Trophoblast cell (in vitro differentiated cells and primary cell): ENCODE results near the gene PSMA2.

Experiments
- DNase-seq, 2 donors: peaks; one replicate each; pipeline ENCODE4 v3.0.0-alpha.2; 2016
- H2AFZ ChIP-seq: 2 replicates; pipeline ENCODE4 v1.6.1; 2013; ENCODE audit warnings: low read length, moderate library complexity, mild to moderate bottlenecking; ENCODE audit not compliant: insufficient read depth, poor library complexity
- H2AK5ac ChIP-seq: 2 replicates; pipeline ENCODE4 v1.6.1; 2013; ENCODE audit warnings: mild to moderate bottlenecking, low read length
- H2BK120ac ChIP-seq: 2 replicates; pipeline ENCODE4 v1.6.1; 2013; ENCODE audit warnings: low read length, mild to moderate bottlenecking, moderate library complexity; ENCODE audit not compliant: insufficient read depth, poor library complexity
- H2BK12ac ChIP-seq: 2 replicates; pipeline ENCODE4 v1.6.1; 2013; ENCODE audit warnings: mild to moderate bottlenecking, low read length, moderate library complexity
- H2BK5ac ChIP-seq: 2 replicates; pipeline ENCODE4 v1.6.1; 2013; ENCODE audit warnings: low read length, low read depth, moderate library complexity, mild to moderate bottlenecking; ENCODE audit not compliant: poor library complexity
- H3K14ac ChIP-seq: 2 replicates; pipeline ENCODE4 v1.6.1; 2013; ENCODE audit warnings: mild to moderate bottlenecking, low read length
- H3K18ac ChIP-seq: 2 replicates; pipeline ENCODE4 v1.6.1; 2013; ENCODE audit warnings: mild to moderate bottlenecking, low read length
- H3K23ac ChIP-seq: 2 replicates; pipeline ENCODE4 v1.6.1; 2013; ENCODE audit warnings: low read length
- H3K27ac ChIP-seq: 2 replicates; pipeline ENCODE4 v1.5.1; 2013; ENCODE audit warnings: low read depth, mild to moderate bottlenecking, inconsistent platforms, low read length, moderate library complexity
- H3K27me3 ChIP-seq: 2 replicates; pipeline ENCODE4 v1.6.1; 2013; ENCODE audit warnings: inconsistent platforms, mild to moderate bottlenecking, low read length, moderate library complexity; ENCODE audit not compliant: insufficient read depth
- H3K36me3 ChIP-seq, 2 experiments: 1 replicate in 1 of 2; 2 replicates in 1 of 2; pipeline ENCODE4 v1.6.1; 2013; ENCODE audit warnings: low read length in 2 of 2, mild to moderate bottlenecking in 2 of 2, moderate library complexity in 1 of 2; ENCODE audit not compliant: insufficient read depth in 2 of 2, control insufficient read depth in 1 of 2
- H3K4ac ChIP-seq: 2 replicates; pipeline ENCODE4 v1.6.1; 2013; ENCODE audit warnings: low read depth, mild to moderate bottlenecking, low read length, moderate library complexity
- H3K4me1 ChIP-seq, 2 experiments: 1 replicate in 1 of 2; 2 replicates in 1 of 2; pipeline ENCODE4 v1.6.1; 2013; ENCODE audit warnings: low read length in 2 of 2, mild to moderate bottlenecking in 2 of 2, moderate library complexity in 1 of 2; ENCODE audit not compliant: insufficient read depth in 2 of 2, control insufficient read depth in 1 of 2
- H3K4me2 ChIP-seq: 2 replicates; pipeline ENCODE4 v1.6.1; 2013; ENCODE audit warnings: inconsistent platforms, mild to moderate bottlenecking, low read length, moderate library complexity
- H3K4me3 ChIP-seq: 2 replicates; pipeline ENCODE4 v1.5.1; 2013; ENCODE audit warnings: mild to moderate bottlenecking, low read depth, low read length, inconsistent platforms
- H3K79me1 ChIP-seq: one replicate; pipeline ENCODE4 v1.6.1; 2013; ENCODE audit warnings: low read length
- H3K79me2 ChIP-seq: 2 replicates; pipeline ENCODE4 v1.6.1; 2013; ENCODE audit warnings: low read length, mild to moderate bottlenecking; ENCODE audit not compliant: control insufficient read depth, insufficient read depth, poor library complexity
- H3K9ac ChIP-seq: 2 replicates; pipeline ENCODE4 v1.6.1; 2013; ENCODE audit warnings: mild to moderate bottlenecking, low read length
- H3K9me3 ChIP-seq: 2 replicates; pipeline ENCODE4 v1.6.1; 2013; ENCODE audit warnings: low read depth, mild to moderate bottlenecking, control low read depth, inconsistent platforms, low read length; ENCODE audit not compliant: insufficient read depth
- H4K12ac ChIP-seq: 2 replicates; pipeline ENCODE4 v1.6.1; 2013; ENCODE audit warnings: low read depth, mild to moderate bottlenecking, low read length, moderate library complexity
- H4K8ac ChIP-seq: 2 replicates; pipeline ENCODE4 v1.6.1; 2013; ENCODE audit warnings: low read depth, mild to moderate bottlenecking, low read length, moderate library complexity
- H4K91ac ChIP-seq: one replicate; pipeline ENCODE4 v1.6.1; 2013; ENCODE audit warnings: low read depth, mild to moderate bottlenecking, low read length, moderate library complexity
- WGBS: extraction: QIAGEN DNeasy Blood & Tissue Kit; methylation state at CpG from one replicate; pipeline ENCODE4 v1.1.7; 2013; ENCODE audit warnings: missing lambda C conversion rate; ENCODE audit not compliant: insufficient read length, insufficient coverage; ENCODE audit errors: extremely low coverage; 5-methylcytosine and 5-hydroxymethylcytosine counted together

Gene PSMA2

GRCh38 chr7:42906181-42906580 lies 25.8 kb downstream of the PSMA2 start:
- no peak overlapping the region for H3K4me3 ChIP-seq
- H4K91ac ChIP-seq, result no peak overlapping the region
- no peak overlapping the region for H3K4me2 ChIP-seq
- no peak overlapping the region for H3K18ac ChIP-seq
- H3K4ac ChIP-seq, result no peak overlapping the region
- no peaks in the 10 kb centered on the region for H3K79me1 ChIP-seq
- no peak overlapping the region for H3K27ac ChIP-seq
- no peak overlapping the region for H3K14ac ChIP-seq
- H3K9ac ChIP-seq, result no peak overlapping the region
- H3K4me1 ChIP-seq, result peaks cover 0 to 2% of the 10 kb centered on the region in 2 experiments
- DNase-seq, result no peak
- WGBS, result no CpG with 5 or more reads among the region's 1 CpG
- H2BK5ac ChIP-seq, result no peak overlapping the region
- no peaks in the 10 kb centered on the region for H3K36me3 ChIP-seq
- H2BK12ac ChIP-seq, result no peak overlapping the region
- H3K79me2 ChIP-seq, result no peaks in the 10 kb centered on the region
- H2AK5ac ChIP-seq, result no peak overlapping the region
- H2BK120ac ChIP-seq, result no peak overlapping the region
- no peaks in the 10 kb centered on the region for H3K27me3 ChIP-seq
- no peak overlapping the region for H4K12ac ChIP-seq
- no peak overlapping the region for H2AFZ ChIP-seq
- H3K9me3 ChIP-seq, result no peaks in the 10 kb centered on the region
- H4K8ac ChIP-seq, result no peak overlapping the region
- no peak overlapping the region for H3K23ac ChIP-seq

- no peak overlapping the region for H3K4me3 ChIP-seq
- no peak overlapping the region for H3K18ac ChIP-seq
- no peak overlapping the region for H3K23ac ChIP-seq
- H2BK12ac ChIP-seq, result no peak overlapping the region
- no peak overlapping the region for H3K4me2 ChIP-seq
- H3K4me1 ChIP-seq, result no peaks in the 10 kb centered on the region
- no peaks in the 10 kb centered on the region for H3K9me3 ChIP-seq
- no peak overlapping the region for H3K14ac ChIP-seq
- H3K27ac ChIP-seq, result no peak overlapping the region
- H3K27me3 ChIP-seq, result no peaks in the 10 kb centered on the region
- no peak overlapping the region for H4K91ac ChIP-seq
- no peak overlapping the region for H4K12ac ChIP-seq
- no peak overlapping the region for H2AK5ac ChIP-seq
- DNase-seq, result no peak
- H2BK120ac ChIP-seq, result no peak overlapping the region
- no peak overlapping the region for H2BK5ac ChIP-seq
- no peak overlapping the region for H3K4ac ChIP-seq
- H4K8ac ChIP-seq, result no peak overlapping the region
- no peaks in the 10 kb centered on the region for H3K36me3 ChIP-seq
- no CpG with 5 or more reads among the region's 3 CpGs for WGBS
- H2AFZ ChIP-seq, result no peak overlapping the region
- H3K79me1 ChIP-seq, result no peaks in the 10 kb centered on the region
- no peak overlapping the region for H3K9ac ChIP-seq
- H3K79me2 ChIP-seq, result no peaks in the 10 kb centered on the region
These were observed 29.6 kb downstream of the PSMA2 start for GRCh38 chr7:42902331-42902730.

GRCh38 chr7:42900842-42901241 lies 31.1 kb downstream of the PSMA2 start:
- H4K12ac ChIP-seq, result no peak overlapping the region
- no peaks in the 10 kb centered on the region for H3K9me3 ChIP-seq
- H3K36me3 ChIP-seq, result no peaks in the 10 kb centered on the region
- no peak overlapping the region for H3K4ac ChIP-seq
- H2BK5ac ChIP-seq, result no peak overlapping the region
- H3K4me1 ChIP-seq, result no peaks in the 10 kb centered on the region
- no peaks in the 10 kb centered on the region for H3K27me3 ChIP-seq
- H3K4me2 ChIP-seq, result no peak overlapping the region
- no peak overlapping the region for H4K91ac ChIP-seq
- no peak overlapping the region for H3K27ac ChIP-seq
- H4K8ac ChIP-seq, result no peak overlapping the region
- H3K4me3 ChIP-seq, result no peak overlapping the region
- H2BK12ac ChIP-seq, result no peak overlapping the region
- no peak overlapping the region for H3K23ac ChIP-seq
- H3K18ac ChIP-seq, result no peak overlapping the region
- no peak overlapping the region for H2BK120ac ChIP-seq
- DNase-seq, result no peak
- H3K79me1 ChIP-seq, result no peaks in the 10 kb centered on the region
- H2AK5ac ChIP-seq, result no peak overlapping the region
- no peak overlapping the region for H3K9ac ChIP-seq
- no peak overlapping the region for H3K14ac ChIP-seq
- no peak overlapping the region for H2AFZ ChIP-seq
- no peaks in the 10 kb centered on the region for H3K79me2 ChIP-seq

GRCh38 chr7:42893346-42894240 lies 38.4 kb downstream of the PSMA2 start:
- no peak overlapping the region for H2AFZ ChIP-seq

More at GRCh38 chr7:42893346-42894240, 38.4 kb downstream of the PSMA2 start:
- Histone ChIP-seq H3K27me3 (no peaks in the 10 kb centered on the region), H4K8ac (no peak overlapping the region), H3K4ac (no peak overlapping the region), H3K9me3 (no peaks in the 10 kb centered on the region), H2BK5ac (no peak overlapping the region), H3K18ac (no peak overlapping the region), H3K79me1 (peaks cover 1% of the 10 kb centered on the region), H3K4me2 (no peak overlapping the region), H2BK120ac (no peak overlapping the region), H3K36me3 (no peaks in the 10 kb centered on the region), H3K79me2 (no peaks in the 10 kb centered on the region), H4K12ac (no peak overlapping the region), H3K14ac (no peak overlapping the region), H2AK5ac (no peak overlapping the region), H4K91ac (no peak overlapping the region), H3K4me1 (peaks cover 0 to 4% of the 10 kb centered on the region in 2 experiments), H3K9ac (no peak overlapping the region), H3K23ac (no peak overlapping the region), H2BK12ac (no peak overlapping the region), H3K27ac (no peak overlapping the region), H3K4me3 (no peak overlapping the region)
- DNase-seq, result no peak
- no CpG with 5 or more reads among the region's 9 CpGs for WGBS
